ENCODE measurements around the gene NT5DC1.

DNA sequence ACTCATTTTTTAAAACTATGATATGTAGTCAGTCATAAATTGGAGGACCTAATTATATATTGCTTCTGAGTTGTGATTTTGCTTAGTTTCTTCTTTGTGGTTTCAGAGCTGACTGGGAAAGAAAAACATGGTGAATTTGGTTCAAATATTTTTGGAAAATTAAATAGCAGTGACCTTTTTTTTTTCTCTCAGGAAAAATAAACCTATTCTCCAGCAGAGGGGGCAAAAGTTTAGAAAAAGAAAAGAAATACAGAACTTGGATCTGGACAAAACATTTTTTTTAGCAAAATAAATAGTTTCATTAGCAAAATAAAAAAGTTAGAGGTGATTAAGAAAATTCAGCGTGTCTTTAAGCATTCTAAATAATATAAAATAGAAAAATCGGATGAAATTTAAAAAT lies 15.1 kb downstream of the NT5DC1 start:
- TF ChIP-seq, protein P1, sequence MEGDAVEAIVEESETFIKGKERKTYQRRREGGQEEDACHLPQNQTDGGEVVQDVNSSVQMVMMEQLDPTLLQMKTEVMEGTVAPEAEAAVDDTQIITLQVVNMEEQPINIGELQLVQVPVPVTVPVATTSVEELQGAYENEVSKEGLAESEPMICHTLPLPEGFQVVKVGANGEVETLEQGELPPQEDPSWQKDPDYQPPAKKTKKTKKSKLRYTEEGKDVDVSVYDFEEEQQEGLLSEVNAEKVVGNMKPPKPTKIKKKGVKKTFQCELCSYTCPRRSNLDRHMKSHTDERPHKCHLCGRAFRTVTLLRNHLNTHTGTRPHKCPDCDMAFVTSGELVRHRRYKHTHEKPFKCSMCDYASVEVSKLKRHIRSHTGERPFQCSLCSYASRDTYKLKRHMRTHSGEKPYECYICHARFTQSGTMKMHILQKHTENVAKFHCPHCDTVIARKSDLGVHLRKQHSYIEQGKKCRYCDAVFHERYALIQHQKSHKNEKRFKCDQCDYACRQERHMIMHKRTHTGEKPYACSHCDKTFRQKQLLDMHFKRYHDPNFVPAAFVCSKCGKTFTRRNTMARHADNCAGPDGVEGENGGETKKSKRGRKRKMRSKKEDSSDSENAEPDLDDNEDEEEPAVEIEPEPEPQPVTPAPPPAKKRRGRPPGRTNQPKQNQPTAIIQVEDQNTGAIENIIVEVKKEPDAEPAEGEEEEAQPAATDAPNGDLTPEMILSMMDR (IDR thresholded peaks at IDR 0.05): no peak
- TF ChIP-seq POLR2A (IDR thresholded peaks at IDR 0.05): no peak
